Ramos (cell line): ENCODE results near the gene MBNL3.

ENCODE experiments used
- in situ Hi-C: fragments of 300-500 bp; cut with MboI; formaldehyde crosslinking; loops from one replicate; pipeline ENCODE4 v1.14.3; 2022; ENCODE audit warnings: low sequenced_read_pairs; ENCODE audit not compliant: unreplicated experiment

MBNL3 gene

DNA sequence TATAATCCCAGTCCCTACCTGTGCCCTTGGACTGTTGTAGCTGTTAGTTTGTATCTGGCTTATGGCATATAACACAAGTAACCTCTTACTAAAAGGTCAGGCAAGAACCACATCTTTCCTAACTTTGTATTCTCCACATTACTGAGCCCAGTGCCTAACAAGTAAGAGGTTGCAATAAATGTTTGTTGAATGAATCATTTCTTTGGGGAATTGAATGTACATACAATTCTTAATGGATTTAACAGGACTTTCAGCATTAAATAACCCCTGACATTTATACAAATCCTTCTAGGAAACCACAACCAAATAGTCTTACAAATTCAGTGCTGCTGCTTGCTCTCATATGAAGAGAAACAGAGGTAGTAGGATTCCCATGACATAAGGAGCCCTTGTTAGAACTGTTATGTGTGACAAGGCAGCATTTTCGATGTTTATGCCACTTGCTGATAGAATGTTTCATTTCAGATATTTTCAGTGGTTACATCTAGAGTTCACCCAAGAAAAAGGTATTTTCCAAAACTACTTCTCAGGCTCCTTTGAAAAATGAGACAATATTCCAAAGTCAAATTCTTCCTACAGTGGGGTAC, 62.0 kb downstream of the MBNL3 start:
- in situ Hi-C loops, result no loop called here

DNA sequence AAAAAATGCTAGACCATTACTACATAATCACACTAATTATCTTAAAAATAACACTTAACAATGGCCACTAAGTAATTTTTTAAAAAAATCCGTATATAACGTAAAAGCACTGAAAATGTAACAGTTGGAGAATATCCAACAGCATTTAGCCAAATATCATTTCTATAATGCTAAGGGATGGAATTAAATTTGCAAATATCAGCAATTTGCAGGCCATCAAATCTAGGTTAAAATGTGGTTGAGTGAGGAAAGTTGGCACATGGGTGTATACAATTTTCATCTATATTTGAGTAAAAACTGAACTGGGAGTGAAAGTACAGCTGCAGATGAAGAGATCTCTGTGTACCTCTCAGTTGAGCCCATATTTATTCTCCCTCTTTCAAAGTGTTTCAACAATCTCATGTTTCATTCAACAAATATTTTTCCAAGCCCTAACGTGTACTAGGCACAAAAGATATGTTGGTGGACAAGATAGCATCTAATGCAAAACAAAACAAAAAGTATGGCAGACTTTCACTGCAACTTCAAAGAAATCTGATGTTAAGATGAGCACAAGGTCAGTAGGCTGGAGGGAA, 63.0 kb downstream of the MBNL3 start:
- in situ Hi-C loops, result no loop called here

DNA sequence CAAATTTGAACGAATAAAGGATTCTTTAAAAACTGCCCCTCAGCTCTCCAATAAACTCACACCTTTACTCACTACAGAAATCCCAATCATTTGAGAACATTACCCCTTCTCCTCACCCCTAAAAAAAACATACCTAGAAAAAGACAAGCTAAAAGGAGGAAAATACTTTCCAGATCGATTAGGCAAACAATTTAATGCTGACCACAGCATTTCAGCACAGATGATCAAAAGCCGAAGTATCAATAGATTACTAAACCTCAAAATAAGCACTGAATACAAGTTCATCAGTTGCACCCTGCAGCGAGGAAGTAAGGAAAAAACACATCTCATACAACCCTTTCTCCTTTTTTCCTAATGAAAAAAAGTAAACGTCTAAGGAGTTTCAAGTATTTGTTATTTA, 65.5 kb downstream of the MBNL3 start:
- in situ Hi-C loops, result no loop called here

DNA sequence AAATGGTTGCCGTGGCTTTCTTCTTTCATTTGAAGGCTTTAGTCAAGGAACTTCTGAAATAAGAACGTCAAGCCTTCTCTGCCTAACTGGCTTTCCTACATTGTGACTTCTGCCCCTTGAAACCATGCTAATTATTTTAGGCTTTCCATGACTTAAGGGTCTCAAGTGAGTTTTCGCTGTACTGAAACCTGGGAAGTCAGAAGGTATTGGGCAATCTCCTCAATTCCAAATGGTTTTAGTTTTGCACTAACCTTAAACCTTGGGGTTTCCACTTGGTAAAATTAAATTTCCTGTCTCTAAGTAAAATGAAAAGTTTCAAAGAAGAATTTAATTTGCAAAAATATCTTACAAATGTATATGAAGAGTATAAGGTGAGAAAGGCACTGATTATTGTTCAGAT, 73.8 kb downstream of the MBNL3 start:
- in situ Hi-C loops, result no loop called here

DNA sequence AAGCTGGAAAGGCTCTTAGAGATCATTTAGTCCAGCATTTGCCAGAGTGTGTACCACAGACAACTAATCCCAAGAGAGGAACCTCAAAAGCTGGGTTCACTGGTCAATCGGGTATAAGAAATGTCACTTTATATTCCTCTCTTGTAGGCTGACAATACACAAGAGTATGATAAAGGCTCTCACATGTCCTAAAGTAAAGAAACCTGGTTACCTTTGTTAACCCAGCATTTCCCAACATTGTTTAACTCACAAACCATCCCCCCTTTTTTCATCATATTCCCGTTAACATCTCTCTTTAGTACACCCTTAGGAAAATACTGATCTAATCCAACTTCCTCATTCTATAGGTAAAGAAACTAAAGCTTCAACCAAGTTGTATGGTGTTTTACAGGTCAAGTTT, 74.4 kb downstream of the MBNL3 start:
- in situ Hi-C loops, result no loop called here

DNA sequence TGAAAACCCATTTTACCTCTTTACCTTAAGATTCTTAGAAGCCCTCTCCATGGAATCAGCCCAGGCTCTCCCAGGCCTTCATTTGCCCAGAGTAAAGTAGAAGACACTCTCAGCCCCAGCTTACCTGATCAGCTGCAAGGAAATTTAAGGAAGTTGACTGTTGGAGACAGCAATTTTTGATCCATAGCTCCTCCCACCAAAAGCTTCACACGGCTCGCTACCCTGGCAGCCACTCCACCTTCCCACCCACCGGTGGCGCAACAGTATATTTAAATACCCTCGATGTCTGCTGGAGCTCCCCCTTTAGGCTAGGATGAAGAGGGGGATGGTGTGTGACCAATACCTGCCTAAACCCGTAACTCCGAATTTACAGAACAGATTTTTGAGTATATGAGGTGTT, 75.4 kb downstream of the MBNL3 start:
- in situ Hi-C loops, result no loop called here

DNA sequence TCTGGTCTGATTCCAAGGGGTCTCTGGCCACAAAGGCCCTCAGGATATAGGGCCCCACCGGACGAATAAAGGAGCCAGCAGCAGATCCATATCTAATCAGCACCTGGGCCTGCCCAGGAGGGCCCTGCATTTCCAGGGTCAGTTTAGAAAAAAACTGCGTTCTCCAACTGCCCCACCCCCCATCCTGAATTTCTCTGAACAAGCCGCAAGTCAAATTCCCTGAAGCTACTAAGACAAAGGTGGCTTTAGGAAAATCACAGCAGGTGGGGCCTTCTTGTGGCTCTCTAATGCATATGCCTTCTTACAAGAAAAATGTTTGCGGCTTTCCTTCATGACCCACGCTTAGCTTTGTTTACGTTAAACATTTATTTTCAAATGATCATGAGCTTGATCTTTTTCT, 76.6 kb downstream of the MBNL3 start:
- in situ Hi-C loops, result no loop called here

DNA sequence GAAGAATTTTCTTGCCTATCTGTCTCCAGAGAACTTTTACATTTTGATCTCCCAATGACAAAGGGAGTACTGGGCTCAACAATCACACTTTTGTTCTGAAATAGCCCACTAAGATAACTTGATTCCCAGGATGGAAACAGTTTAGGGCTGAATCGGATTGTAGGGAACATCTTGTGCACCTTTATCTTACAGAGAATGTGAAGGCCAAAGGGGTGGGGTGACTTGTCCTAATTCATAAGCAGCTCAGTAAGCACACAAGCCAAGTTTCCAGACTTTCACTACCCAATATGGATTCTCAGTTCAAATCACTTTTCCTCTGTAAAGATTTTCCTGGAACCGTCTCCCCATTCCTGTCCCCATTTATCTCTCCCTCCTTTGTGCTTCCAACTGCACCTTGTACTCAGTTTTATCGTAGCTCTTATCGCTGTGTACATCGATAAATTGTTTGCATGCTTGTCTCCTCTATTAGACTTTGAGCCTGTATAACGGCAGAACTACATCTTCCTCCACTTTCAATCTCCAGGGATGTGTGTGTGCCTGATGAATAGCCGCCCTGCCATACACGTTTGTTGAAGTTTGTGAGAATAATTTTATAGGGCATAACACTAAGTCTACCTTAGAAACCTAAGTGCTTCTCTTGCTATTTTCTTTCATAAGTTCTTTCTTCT, 77.4 kb downstream of the MBNL3 start:
- in situ Hi-C loops, result no loop called here

DNA sequence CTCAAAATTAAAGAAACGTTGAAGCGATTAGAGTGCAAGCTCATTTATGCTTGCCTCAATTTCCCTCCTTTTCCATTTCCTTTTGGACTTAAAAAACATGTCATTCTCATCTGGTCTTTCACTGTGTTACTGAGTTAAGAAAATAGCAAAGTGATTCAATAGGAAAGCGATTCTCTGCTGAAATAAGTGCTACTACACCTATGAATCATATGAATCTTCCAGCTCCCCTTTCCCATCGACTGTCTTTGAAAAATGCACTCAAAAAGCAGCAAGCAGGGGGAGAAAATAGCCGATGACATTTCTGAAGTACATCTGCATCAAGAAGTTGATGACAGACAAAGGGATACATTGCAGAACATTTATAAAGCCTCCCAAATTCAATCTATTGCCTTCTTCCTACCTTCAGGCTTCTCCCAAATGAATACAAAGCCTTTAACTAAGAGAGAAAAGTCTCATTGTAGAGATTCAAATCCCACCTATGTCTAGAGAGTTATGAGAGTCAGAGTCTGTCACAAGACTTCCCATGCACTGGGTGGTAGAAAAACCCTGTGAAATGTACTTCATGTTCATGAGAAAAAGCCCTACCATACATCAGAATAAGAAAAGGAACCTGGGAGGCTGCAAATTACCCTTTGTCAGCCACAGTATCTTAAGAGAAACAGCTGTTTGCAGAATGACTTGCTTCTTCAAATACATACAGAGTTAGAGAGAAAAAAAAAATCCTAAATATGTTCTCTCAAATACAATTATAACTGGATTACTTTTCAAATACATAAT, 78.9 kb downstream of the MBNL3 start:
- in situ Hi-C loops, result no loop called here

DNA sequence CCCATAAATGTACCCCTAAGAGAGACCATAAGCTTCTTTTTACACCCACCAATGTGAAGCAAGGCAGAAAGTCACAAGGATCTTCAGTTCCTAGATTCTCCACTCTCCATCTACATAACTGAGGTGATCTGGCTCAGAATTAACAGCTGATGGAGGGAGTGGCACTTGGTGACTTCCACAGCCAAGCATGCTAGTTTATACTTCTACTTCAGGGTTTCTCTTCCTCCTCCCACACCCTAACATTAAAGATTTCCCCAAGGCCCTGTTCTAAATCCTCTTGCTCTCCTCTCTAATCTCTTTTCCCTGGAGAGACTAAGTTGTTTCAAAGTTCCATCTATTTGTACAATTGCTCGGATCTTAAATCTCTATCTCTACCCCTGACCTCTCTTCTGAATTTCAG, 81.1 kb downstream of the MBNL3 start:
- in situ Hi-C loops, result no loop called here

DNA sequence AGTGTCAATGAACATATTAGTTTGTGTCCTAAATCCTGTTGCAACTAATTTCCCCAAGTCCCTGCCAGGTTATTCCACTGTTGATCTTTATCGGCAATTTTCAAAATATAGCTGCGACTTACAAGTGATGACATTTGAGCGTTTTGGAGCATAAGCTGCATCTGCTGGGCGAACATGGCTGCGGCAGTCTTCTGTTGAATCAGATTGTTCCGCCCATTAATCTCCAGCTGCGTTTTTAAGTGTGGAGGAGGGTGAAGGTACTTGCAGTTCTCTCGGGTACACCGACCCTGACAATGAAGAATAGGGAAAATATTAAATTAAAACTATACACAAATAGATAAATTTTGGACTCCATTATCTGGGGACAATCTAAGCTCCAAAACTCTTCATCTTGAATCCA, 82.7 kb downstream of the MBNL3 start:
- in situ Hi-C loops, result no loop called here

DNA sequence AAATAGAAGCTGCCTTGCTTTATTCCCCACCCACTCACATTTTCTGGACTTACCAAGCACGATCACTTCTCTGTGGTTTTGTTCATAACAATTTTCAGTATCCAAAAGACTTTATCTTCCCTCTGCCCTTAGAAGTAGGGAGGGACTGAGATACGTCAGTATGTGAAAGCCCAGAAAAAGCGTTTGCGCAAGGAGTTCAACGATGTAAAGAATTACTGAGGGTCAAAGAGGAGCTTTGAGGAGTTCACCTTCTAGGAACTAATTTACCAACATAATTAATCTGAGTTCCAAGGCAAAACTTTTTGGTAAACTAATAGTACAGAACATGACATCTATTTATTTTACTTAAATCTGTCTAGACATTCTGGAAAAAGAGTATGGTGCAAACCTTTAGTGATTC, 84.6 kb downstream of the MBNL3 start:
- in situ Hi-C loops, result no loop called here

DNA sequence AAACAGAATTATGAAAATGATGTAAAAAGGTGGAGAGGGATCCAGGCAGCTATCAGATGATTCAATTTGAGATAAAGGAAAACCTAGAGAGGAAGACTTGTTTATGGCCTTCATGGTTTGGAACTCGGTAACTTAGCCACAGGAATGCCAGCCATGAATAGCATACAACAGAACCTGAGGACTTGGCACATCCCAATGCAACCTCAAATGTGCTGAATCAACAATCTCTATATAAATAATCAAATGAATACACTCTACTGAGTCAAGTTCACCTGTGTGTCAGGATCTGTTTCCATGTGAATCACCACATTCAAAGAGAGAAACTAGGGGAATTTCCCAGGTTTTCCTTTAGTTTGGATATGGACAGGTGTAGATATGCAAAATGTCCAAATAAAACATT, 86.9 kb downstream of the MBNL3 start:
- in situ Hi-C loops, result no loop called here

DNA sequence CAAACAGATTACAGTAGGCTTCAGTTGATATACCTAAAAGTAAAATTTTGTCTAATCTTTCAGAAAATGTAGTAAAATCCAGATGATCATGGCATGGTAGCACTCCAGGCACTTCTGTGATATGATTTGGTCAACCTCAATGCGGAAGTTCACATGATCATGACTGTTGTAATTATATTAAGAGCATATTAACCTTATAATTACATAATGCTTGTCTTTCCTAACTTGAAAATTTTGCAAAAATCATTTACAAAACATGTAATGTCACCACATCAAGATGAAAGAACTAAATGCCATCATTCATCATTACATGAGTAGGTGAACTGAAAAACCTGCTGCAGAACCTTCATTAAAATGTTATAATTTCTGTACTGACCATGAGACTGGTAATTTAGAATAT, 88.1 kb downstream of the MBNL3 start:
- in situ Hi-C loops, result no loop called here

DNA sequence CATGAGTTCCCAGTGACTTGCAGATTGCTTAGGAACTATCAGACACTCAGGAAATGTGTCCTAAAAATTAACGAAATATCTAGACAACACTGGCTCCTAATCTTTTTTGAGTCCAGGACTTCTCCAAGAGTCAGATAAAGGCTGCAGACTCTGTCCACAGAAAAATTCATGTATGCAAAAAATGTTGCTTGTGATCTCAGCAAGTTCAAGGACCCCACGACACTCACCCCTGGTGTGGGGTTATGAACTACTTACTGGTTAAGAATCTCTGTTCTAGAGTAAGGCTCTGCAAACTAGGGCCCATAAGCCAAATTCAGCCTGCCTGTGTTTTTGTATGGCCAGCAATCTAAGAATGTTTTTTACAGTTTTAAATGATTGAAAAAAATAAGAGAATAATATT, 93.2 kb downstream of the MBNL3 start:
- in situ Hi-C loops, result no loop called here

DNA sequence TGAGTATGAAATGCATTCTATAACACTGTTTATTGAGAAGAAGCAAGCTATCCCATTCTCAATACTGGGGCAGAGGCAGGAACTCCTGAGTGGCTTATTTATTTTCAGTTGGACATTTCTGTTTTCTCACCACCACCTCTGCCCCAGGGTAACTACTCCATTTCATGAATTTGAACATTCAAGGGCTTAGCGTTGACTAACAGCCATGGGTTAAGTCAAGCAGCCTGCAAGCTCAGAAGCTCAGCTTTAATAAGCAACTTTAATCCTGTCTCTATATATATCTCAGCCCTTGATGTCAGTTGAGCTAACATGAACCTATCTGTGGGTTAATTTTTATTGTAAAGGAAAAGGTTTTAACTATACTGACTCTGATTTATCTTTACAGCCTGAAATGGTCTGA, 93.8 kb downstream of the MBNL3 start:
- in situ Hi-C loops, result no loop called here

DNA sequence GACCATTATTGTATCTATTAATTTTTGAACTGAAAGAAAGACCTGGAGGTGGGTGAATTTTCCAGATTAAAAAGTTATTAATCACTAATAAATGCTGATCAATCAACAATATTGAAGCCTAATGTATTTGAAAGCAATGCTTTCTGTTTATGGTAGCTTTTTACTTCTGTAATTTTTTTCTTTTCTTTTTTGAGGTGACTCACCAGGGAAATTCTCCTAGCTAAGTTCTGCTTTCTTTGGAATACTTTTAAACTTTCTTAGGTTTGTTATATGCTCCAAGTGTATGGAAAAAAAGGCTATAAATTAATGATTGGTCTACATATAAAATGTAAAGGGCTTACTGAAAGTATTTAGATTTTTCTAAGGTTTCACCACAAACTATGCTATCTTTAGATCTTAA, 94.2 kb downstream of the MBNL3 start:
- in situ Hi-C loops, result no loop called here

DNA sequence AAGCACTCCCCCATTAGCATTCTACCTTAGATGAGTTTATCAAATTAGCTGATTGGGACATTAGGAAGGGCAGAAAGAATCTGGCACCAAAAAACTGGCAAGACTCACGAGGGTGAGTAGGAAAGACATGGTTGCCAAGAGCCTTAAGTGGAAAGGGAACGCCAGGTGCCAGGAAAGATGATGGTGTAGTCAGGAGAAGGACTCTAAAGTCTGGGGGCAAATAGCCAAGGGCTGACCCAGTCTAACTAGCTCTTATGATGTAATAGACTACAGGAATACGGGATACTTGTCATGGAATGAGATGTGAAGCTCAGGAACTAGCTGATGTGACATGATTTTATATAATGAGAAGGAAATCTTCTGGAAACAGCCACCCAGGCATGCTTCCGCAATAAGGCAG, 94.8 kb downstream of the MBNL3 start:
- in situ Hi-C loops, result no loop called here

DNA sequence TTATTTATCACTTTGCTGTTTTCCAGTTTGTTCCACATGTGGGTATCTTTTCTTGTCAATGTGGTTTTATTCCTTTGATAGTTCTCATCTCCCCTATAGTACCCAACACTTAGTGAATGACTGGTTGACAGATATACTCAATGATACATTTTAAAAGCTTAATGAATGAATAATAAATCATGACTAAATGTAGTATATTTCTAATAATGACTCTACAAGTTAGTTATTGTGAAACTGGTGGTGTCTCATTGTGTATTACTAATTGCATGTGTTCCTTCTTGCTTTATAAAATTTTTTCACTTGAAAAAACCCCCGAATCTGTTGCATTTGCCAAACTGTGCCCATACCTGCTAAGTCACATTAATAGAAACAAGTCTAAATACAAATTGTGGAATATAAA, 95.4 kb downstream of the MBNL3 start:
- in situ Hi-C loops, result no loop called here

DNA sequence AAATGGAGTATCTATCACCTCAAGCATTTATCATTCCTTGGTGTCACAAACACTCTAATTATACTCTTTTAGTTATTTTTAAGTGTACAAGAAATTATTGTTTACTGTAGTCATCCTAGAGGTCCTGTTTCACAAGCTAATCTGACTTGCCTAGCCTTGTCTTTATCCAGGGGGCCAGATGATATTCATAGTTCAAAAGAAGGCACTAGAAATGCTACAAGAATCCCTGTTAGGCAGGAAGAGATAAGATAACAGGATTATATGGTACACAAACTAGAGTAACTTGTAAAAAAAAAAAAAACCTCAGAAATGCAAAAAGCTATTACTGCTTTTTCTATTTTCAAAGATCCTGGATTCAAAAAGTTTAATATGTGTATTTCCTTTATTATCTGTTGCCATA, 95.8 kb downstream of the MBNL3 start:
- in situ Hi-C loops, result no loop called here

DNA sequence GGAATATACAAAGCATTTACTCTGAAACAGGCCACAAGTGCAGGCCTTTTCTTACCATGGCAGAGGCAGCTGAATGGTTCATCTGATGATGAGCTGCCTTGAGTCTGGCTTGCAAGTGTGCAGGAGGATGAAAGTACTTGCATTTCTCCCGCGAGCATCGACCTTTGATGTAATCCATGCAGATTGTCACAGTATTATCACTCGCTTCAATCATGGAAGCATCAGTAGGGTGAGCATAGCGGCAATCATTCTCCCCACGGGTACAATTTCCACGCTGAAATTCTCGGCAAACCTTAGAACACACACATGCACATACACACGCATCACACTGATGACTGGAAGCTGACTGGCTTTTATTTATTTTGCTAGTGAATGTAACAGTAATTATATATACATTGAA, 98.0 kb downstream of the MBNL3 start:
- in situ Hi-C loops, result no loop called here
